Activated naive CD8-positive, alpha-beta T cell treated with anti-CD3 and anti-CD28 coated beads, Interleukin-2, amount 10 ng/mL, durations not matched to agents 7 days and 5 days (primary cell): ENCODE measurements around the gene CCDC43. TPM values are rescaled to one million over a fixed set of nuclear protein-coding genes. Genes with fewer than 3 reads are reported as not detected.

Source experiments
- ATAC-seq: fragments of 150-1000 bp; cut with Tn5 transposase; one replicate; pipeline ENCODE4 v1.10.0; 2021; ENCODE audit warnings: low read depth, moderate library complexity
- POLR2A ChIA-PET: fragments of 350-600 bp; sonication (Branson Sonifier 250); formaldehyde crosslinking; loops from one replicate; lab custom pipeline; 2021; ENCODE audit warnings: antibody characterized with exemption; lab: Charles Lee
- DNase-seq: peaks from one replicate; pipeline ENCODE4 v3.0.0; 2021
- H3K27ac Mint-ChIP-seq: one replicate; pipeline ENCODE4 v1.8.0; 2022; ENCODE audit warnings: mild to moderate bottlenecking, mixed read lengths
- H3K27me3 Mint-ChIP-seq: one replicate; pipeline ENCODE4 v1.8.0; 2022; ENCODE audit warnings: mild to moderate bottlenecking, moderate library complexity, mixed read lengths
- H3K36me3 Mint-ChIP-seq: one replicate; pipeline ENCODE4 v1.8.0; 2021; ENCODE audit warnings: mild to moderate bottlenecking, mixed read lengths
- H3K4me1 Mint-ChIP-seq: one replicate; pipeline ENCODE4 v1.8.0; 2021; ENCODE audit warnings: mixed read lengths
- H3K4me3 Mint-ChIP-seq: one replicate; pipeline ENCODE4 v1.8.0; 2022; ENCODE audit warnings: mild to moderate bottlenecking, moderate library complexity, mixed read lengths
- H3K9me3 Mint-ChIP-seq: one replicate; pipeline ENCODE4 v1.8.0; 2021; ENCODE audit warnings: mixed read lengths
- total RNA-seq, 2 experiments: library from RNA; stranded (reverse); gene quantifications; one replicate each; pipeline ENCODE4 v1.2.3, GENCODE V29; 2021

Gene CCDC43
- total RNA-seq, 2 experiments from 2014 or later, result 21.7 to 23.9 TPM

DNA sequence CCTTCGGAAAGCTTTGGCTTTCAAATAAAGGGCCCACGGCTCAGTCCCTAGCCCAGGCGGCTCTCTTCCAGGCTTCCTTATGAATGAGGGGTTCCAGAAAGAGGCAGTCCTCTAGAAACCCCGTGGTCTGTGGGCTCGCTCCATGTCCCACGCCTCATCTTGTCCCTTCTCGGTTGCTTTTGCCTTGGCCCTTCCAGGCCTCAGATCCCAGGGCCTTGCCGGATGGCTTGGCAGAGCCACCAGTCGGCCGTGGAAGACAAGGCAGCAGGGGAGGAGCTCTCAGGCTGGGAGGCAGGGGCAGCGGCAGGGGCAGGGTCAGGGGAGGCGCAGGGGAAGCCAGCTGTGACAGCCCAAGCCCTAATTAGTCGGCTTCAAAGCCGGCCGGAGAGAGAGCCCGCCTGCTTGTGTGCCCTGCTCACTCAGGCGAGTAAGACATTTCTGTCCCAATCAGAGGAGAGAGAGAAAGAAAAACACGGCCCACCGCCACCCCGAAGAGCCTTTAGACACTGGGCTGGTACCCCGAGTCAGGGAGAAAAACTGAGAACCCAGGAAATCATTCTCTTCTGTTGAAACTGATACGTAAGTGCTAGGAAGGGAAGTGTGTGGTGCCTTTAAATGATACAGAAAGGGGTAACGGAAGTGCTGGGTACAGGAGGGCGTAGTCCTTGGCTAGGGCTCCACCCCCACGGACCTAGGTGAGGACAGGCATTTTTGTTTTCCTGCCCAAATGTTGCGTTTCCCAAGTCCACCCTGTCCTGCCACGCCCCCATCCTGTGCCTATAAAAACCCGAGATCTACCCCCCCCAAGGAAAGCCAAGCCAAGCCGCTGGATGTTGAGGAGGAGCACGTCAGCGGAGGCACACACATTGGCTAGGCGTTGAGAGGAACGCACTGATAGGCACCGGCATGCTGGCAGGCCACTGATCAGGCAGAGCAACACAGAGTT is 61.1 kb downstream of the CCDC43 start:
- H3K9me3 Mint-ChIP-seq, result no peaks in the 10 kb centered on the region
- peaks cover 2% of the 10 kb centered on the region for H3K4me1 Mint-ChIP-seq
- POLR2A ChIA-PET, result no interaction called here

DNA sequence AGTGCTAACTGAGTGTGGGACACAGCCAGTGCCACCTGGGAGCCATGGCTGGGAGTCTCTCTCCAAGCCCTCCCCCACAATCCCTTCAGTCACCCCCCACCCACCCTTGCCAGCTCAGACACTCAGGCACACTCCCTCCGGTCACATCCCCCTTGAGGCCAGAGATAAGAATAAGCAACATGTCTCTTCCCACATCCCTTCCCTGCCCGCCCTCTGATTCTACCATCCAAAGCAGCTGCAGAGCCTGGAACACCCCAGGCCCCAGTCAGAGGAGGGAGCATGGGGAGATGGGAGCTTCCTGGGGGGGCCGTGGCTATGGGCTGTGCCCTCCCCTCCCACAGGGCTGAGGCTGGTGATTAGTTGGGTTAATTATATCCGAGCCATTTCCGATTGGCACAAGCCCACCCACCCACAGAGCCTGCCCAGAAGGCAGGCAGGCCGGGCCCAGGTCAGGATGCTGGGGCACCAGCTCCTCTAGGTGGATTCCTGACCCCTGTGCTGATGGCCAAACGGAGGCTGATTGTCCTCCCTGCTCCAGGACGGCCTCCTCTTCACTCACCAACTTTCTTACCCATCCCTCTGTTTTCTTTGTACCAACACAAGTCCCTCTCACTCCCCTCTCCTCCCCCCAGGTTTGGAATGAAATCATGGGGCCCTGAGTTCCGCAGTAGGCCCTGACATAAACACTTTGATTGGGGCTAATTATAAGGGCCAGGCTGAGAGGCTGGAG is 61.9 kb downstream of the CCDC43 start:
- no peaks in the 10 kb centered on the region for H3K36me3 Mint-ChIP-seq
- no peaks in the 10 kb centered on the region for H3K9me3 Mint-ChIP-seq
- H3K4me3 Mint-ChIP-seq, result no peak overlapping the region
- H3K27me3 Mint-ChIP-seq, result peaks cover 11% of the 10 kb centered on the region
- peaks cover 2% of the 10 kb centered on the region for H3K4me1 Mint-ChIP-seq
- ATAC-seq (no peak), DNase-seq (no peak)
- no peak overlapping the region for H3K27ac Mint-ChIP-seq
- POLR2A ChIA-PET, result no interaction called here

More for the DNA sequence above, 61.1 kb downstream of the CCDC43 start:
- H3K36me3 Mint-ChIP-seq, result no peaks in the 10 kb centered on the region
- DNase-seq (no peak), ATAC-seq (no peak)
- H3K27ac Mint-ChIP-seq, result no peak overlapping the region
- H3K27me3 Mint-ChIP-seq, result peaks cover 16% of the 10 kb centered on the region
- no peak overlapping the region for H3K4me3 Mint-ChIP-seq

Other genes with a start within 250 kb of the CCDC43 start
- 10 to 100 TPM; 56.8 to 57.6 TPM for gene GPATCH8, start 186.4 kb downstream of the CCDC43 start, total RNA-seq
- gene FZD2, start 132.3 kb downstream of the CCDC43 start, total RNA-seq, result under 1 TPM; 0.36 to 0.45 TPM
- gene MEIOC, start 33.3 kb downstream of the CCDC43 start, total RNA-seq, result not detected
- gene DBF4B, start 18.9 kb upstream of the CCDC43 start, total RNA-seq, result 10 to 100 TPM; 27.7 to 31.8 TPM
- under 1 TPM; 0.55 to 0.77 TPM for gene ADAM11, start 69.2 kb upstream of the CCDC43 start, total RNA-seq
- 1 to 10 TPM; 1.0 to 1.4 TPM for gene GJC1, start 140.5 kb upstream of the CCDC43 start, total RNA-seq
- gene HIGD1B, start 158.1 kb upstream of the CCDC43 start, total RNA-seq, result not detected
- 100 to 1,000 TPM; 109 to 112 TPM for gene EFTUD2, start 209.7 kb upstream of the CCDC43 start, total RNA-seq
- gene GFAP, start 225.7 kb upstream of the CCDC43 start, total RNA-seq, result not detected